Measurements from ENCODE around the gene GEMIN5.

The GEMIN5 gene

GRCh38 chr5:154896562-154897165 is 41.3 kb downstream of the GEMIN5 start:
- TF ChIP-seq CTCF (IDR thresholded peaks at IDR 0.05; ENCODE audit: low read depth, low read length): no peak
- H3K4me3 ChIP-seq (ENCODE audit: low read depth, low read length): no peak overlapping the region

GRCh38 chr5:154895606-154896561 is 42.1 kb downstream of the GEMIN5 start:
- TF ChIP-seq CTCF (IDR thresholded peaks at IDR 0.05; ENCODE audit: low read depth, low read length): no peak
- H3K4me3 ChIP-seq (ENCODE audit: low read depth, low read length): no peak overlapping the region

- TF ChIP-seq CTCF (IDR thresholded peaks at IDR 0.05; ENCODE audit: low read depth, low read length): no peak
- H3K4me3 ChIP-seq (ENCODE audit: low read depth, low read length): no peak overlapping the region
These were observed 44.6 kb downstream of the GEMIN5 start for GRCh38 chr5:154893381-154893780.

- H3K4me3 ChIP-seq (ENCODE audit: low read depth, low read length): no peak overlapping the region
- no peak for TF ChIP-seq CTCF (IDR thresholded peaks at IDR 0.05; ENCODE audit: low read depth, low read length)
These were observed 45.6 kb downstream of the GEMIN5 start for GRCh38 chr5:154892369-154892771.

GRCh38 chr5:154885439-154885838 is 52.6 kb downstream of the GEMIN5 start:
- H3K4me3 ChIP-seq (ENCODE audit: low read depth, low read length): no peak overlapping the region
- TF ChIP-seq CTCF (IDR thresholded peaks at IDR 0.05; ENCODE audit: low read depth, low read length): no peak

GRCh38 chr5:154884424-154884823 is 53.6 kb downstream of the GEMIN5 start:
- no peak for TF ChIP-seq CTCF (IDR thresholded peaks at IDR 0.05; ENCODE audit: low read depth, low read length)
- no peak overlapping the region for H3K4me3 ChIP-seq (ENCODE audit: low read depth, low read length)

GRCh38 chr5:154881986-154882385 is 56.0 kb downstream of the GEMIN5 start:
- no peak overlapping the region for H3K4me3 ChIP-seq (ENCODE audit: low read depth, low read length)
- TF ChIP-seq CTCF (IDR thresholded peaks at IDR 0.05; ENCODE audit: low read depth, low read length): no peak

Data from WI38 (cell line).